Activated CD4-positive, alpha-beta T cell treated with anti-CD3 and anti-CD28 coated beads for 1 hour (primary cell): ENCODE data around the gene NUBP2.

Experiments
- DNase-seq: peaks from one replicate; pipeline ENCODE4 v3.0.0-alpha.2; 2020

NUBP2 gene, protein sequence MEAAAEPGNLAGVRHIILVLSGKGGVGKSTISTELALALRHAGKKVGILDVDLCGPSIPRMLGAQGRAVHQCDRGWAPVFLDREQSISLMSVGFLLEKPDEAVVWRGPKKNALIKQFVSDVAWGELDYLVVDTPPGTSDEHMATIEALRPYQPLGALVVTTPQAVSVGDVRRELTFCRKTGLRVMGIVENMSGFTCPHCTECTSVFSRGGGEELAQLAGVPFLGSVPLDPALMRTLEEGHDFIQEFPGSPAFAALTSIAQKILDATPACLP

DNA sequence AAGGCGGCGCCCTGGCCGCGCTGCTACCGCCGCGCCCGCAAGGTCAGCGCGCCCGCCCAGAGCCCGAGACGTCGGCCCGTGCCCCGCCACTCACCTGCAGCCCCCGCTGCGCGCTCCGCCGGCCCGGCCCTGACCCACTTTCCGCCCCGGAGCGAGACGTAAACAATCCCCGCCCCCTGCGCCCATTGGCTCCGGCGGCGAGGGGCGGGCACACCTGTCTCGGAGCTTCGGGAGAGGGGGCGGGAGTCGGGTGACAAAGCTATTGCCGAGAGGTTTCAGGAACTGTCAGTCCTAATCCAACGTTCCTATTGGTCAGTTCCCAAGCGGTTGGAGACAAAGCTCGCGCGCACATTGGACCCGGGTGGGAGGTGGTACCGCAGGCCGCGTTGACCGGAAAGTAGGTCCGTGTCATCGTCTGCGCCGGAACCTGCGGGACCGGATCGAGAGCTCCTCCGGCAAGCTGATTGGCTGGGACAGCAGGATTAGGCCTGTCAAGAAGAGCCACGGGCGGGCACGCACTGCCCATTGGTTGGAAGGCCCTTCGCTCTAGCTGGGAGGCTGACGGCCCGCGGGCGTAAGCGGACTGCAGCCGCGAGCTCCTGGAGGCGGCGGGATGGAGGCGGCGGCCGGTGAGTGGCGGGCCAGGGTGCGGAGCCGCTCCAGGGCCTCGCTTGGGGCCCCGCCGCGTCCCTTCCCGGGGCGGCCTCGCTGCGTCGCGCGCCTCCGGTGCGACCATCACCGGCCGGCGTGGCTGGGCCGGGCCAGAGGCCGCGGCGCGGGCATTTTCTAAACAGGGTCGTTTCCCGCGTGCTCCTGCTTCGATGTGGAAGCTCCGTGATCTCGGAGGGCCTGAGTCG lies at the start of gene NUBP2, which contains the start of gene SPSB3:
Gene NUBP2 (plus strand): TSS at position 553 of the 857 bp plus-strand sequence. CDS start 61 bp downstream, at position 614.
Gene SPSB3 (minus strand): TSS at position 164 of the 857 bp plus-strand sequence. CDS start 1,088 bp downstream, outside the sequence.
- peak; percentile 97 for DNase-seq

GRCh38 chr16:1734123-1734522 lies 48.6 kb upstream of the NUBP2 start:
- DNase-seq = no peak

DNA sequence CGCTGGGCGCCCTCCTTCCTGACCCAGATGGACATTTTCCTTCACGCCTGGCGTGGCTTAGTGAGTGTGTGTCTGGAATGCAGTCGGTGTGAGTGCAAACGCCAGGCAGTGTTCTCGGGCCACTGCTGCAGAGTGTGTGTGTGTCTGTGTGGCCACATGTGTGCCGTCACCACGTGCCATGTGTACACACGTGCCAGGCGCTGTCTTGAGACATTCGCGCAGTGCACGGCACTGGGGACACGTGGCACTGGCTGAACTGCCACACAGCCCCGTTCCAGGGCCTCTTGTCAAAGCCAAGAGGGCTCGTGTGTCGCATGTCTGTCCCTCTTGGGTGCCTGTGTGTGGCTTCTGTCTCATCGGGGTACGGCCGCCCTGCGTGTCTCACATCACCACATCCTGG lies 47.9 kb upstream of the NUBP2 start:
- DNase-seq = no peak

GRCh38 chr16:1740234-1740633 lies 42.5 kb upstream of the NUBP2 start:
- no peak for DNase-seq

GRCh38 chr16:1740781-1741490 lies 41.8 kb upstream of the NUBP2 start:
- DNase-seq = no peak

DNA sequence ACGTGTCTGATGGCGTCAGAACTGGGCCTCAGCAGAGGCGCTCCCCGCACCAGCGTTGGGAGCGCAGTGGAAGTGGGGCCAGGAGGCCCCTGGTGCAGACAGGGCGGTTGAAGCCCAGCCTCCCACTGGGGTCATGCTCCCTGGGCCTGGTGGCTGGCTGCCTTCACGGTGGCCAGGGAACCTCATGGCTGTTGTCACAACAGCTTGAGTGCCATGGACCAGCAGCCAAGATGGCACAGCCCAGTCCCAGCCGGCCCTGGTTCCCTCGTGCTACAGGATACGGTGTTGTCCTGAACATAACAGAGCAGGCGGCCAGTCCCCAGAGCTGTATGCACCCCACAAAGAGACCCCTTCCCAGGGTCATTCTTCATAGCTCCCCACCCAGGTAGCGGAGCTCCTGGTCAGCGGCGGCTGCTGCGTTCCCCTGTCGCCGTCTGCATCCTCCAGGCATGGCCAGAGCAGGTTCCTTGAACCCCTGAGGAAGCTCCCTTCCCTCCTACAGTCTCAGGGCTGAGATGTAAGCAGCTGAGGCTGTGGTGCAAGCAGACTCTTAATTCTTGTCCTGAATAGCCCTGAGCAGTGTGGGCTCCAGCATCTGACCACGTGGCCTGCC lies 41.1 kb upstream of the NUBP2 start:
- DNase-seq = no peak

GRCh38 chr16:1743376-1744337 lies 39.1 kb upstream of the NUBP2 start:
- DNase-seq = no peak

DNA sequence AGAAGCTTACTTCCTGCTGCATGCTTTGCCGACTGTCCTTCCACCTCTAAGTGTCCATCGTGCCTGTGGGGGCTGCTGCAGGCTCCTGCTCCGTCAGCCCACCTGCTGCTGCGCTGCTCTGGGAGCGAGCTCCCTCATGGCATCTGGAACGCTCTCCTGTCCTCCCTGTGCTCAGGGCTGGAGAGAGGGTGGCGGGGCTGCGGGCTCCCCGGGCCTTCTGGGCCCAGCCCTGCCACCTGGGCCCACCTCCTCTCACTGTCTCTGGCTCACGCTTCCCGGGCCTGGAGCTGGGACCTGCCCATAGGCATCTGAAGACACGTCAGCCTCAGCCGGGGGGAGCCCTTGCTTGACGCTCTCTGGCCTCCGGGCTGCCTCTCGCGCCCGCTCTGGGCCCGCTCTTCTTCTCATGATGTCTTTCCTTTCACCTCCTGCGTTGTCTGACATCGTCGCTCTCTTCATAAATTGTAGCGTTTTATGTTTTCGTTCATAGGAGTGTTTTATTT lies 38.4 kb upstream of the NUBP2 start:
- DNase-seq = no peak

DNA sequence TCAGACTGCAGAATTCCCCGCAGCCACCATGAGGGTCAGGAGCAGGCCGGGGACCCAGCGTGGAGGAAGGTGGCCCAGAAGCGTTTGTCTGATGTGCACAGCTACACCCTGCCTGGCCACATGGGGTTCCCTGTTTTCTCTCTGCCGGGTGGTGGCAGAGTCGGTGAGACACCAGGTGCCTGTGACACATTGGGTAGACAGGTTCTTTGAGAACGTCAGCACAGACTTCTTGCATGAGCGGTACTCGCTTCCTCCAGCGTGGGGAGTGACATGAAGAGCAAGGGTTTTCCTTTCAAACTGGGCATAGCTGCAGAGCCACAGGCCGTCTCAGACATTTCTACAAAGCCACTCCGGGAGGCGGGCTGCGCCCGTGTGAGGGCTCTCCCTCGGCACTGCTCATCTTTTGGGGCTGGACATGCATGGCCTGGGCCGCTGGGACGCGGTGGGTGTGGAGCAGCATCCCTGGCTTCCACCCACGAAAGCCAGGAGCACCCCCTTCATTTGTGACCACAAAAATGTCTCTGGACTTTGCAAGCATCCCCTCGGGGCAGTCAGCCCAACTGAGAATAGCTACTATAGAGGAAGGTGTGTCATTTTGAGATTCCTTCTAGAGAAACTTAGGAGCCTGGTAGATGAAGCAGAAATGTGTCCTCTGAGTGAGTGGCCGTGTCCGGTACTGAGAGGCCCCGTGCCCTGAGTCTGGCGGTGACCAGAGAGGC lies 37.4 kb upstream of the NUBP2 start:
- no peak for DNase-seq

- DNase-seq = no peak
These were observed 36.7 kb upstream of the NUBP2 start for GRCh38 chr16:1745900-1746692.

GRCh38 chr16:1746693-1747195 lies 36.0 kb upstream of the NUBP2 start:
- no peak for DNase-seq

GRCh38 chr16:1747934-1748333 lies 34.8 kb upstream of the NUBP2 start:
- DNase-seq = no peak

DNA sequence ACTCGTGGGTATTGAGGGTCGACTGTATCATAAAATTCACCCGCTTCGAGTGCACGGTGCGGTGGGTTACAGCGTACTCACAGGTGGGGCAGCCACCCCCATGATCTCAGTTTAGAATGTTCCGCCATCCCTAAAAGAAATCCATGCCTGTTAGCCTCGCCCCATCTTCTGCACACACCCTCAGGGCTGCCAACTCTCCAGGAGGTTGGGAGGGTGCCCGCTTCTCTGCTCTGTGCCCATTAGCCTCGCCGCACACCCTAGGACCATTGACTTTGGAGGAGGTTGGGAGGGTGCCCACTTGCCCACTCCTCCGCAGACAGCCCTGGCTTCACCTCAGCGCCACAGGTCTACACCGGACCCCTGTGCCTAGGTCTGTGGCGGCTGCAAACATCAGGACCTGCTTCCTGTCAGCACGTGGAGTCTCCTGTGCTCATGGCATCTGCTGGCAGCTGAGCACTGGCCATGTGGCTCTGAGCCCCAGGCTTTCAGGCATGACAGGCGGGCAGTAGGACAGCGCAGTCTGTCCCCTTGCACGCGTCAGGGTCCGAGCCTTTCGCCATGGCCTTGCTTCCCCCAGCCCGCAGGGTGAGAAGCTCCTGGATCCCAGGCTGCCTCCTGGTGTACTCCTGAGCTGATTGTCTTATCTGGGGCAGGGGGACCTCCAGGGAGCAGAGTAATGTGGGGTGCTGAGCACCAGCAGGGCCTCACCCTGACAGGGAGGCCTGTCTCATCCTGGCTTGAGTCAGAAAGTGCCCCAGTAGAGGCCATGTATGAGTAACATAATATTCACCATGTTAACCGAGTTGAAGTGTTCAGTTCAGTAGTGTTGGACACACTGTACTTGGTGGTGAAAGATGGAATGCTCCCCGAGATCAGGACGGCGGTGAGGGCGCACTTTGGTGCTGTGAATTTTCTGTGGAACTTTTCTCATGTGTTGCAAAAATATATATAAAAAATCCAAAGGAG lies 33.3 kb upstream of the NUBP2 start:
- DNase-seq = no peak

DNA sequence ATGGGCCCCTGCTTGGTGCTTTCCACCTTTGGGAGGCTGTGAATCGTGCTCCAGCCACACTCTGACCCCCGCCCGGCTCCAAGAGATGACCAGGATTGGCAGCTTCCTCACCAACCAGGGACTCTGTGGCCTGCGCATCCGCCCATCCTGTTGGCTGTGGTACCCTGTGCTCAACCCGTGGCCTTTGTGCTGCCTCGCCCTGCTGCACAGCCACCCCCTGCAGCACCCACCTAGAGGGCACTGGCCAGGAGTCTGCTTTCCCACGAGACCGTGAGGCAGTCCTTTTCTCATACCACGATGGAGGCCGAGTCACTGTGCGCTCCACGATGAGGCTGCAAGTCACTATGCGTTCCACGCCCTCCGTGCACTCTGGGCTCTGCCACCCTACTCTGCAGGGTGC lies 30.8 kb upstream of the NUBP2 start:
- no peak for DNase-seq

DNA sequence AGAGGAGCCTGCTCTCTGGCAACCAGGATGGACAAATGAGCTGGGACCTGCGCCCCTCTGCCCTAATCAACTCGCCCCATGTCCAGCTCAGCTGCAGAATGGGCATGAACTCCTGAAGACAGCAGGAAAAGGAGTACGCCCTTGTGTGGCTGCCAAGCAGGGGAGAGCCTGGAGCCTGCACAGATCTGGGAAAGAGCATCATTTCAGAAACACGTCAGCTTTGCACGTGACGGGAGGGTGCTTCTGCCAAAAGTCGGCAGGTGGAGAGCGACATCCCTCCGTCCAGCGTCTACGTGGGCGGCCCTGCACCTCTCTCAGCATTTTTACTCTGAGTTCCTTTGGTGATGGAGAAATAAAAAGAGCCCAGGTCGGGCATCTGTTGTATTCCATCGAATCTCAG lies 29.9 kb upstream of the NUBP2 start:
- DNase-seq = no peak

- no peak for DNase-seq
These were observed 28.6 kb upstream of the NUBP2 start for GRCh38 chr16:1754204-1754603.

- no peak for DNase-seq
These were observed 24.9 kb upstream of the NUBP2 start for GRCh38 chr16:1757714-1758461.

- DNase-seq = no peak
These were observed 23.8 kb upstream of the NUBP2 start for GRCh38 chr16:1758923-1759322.
